GM19372 (cell line): Measurements from ENCODE around the gene PKN1.
"Not testable (repeated sequence)": the region's sequence is repeated elsewhere in the genome, so short reads cannot be mapped to it uniquely, and the experiment has no call there.

Experiments
- ATAC-seq: cut with Tn5 transposase; IDR thresholded peaks from one replicate; pipeline ENCODE4 v1.9.1; 2021; ENCODE audit warnings: mild to moderate bottlenecking, low read depth, moderate library complexity; ENCODE audit not compliant: unreplicated experiment

PKN1 gene

DNA sequence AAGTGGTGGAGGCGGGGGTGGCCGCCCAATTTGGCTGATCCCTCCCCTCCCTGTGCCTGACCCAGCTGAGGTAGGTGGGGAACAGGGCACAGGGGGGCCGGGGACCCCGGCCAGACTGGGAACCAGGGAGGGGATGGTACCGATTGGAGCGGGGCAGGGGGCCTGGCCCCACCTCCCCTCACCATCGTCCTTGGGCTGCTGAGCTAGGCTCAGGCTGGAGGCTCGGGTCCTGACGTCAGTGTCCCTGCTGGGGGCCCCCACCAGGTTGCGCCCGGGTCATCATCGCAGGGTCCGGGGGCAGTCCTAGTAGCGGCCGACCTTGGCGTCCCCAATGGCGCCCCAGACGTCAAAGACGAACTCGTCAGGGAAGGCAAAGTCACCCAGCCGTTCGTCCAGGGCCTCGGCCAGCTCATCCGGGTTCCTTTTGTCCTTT is 45.0 kb downstream of the PKN1 start:
- no peak for ATAC-seq

DNA sequence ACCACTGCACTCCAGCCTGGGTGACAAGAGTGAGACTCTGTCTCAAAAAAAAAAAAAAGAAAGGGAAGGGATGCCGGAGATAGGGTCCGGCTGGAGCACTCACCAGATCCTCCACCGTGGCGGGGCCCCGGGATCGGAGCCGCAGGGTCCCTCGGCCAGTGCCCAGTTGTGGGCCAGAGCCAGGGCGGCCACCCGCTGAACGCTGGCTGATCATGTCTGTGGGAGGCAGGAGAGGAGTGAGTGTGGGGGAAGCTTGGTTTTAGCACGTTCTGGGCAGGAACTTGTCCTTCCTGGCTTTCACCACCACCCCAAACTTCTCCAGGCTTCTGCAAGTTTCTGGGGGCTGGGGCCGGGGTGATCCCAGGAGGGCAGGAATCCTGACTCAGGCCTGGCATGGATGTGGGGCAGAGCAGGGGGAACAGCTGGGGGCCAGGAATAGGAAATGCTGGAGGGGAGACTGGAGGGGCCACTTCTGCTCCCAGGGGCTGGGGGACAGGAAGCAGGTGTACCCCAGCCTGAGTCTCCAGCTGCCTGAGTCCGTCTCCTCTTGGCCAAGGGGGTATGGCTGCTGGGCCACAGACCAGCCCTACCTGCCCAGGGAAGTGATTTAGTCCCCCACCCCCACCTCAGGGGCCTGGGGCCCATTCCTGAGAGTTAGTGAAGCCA is 46.3 kb downstream of the PKN1 start:
- no peak for ATAC-seq

DNA sequence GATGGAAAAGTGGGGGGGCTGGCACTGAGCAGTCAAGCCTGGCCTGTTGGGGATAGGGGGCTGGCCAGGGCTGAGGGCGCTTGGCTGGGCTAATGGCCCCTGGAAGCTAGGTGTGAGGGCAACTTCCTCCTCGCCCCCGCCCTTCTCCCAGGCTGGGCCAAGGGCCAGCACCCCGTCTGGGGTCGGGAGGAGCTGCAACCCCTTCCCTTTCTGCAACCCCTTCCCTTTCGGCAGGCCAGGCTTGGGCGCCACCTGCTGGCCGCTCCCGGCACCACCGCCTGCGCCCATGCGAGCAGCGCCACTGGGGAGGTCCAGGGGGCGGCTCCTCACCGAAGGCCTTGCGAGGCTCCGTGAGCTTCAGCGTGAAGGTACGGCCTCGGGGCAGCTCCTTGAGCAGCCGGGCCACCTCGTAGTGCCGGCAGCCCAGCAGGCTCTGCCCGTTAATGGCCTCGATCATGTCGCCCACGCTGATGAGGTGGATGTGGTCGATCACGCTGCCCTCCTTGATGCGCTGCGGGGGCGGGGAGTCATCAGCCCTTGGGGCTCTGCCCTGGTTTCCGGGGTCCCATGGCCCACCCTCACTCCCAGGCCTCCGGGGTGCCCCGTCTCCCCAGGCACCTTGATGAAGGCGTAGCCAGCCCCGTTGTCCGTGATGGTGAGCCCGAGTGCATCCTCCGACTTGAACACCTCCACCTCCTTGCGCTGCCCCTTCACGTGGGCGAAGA is 47.0 kb downstream of the PKN1 start:
- ATAC-seq: no peak

DNA sequence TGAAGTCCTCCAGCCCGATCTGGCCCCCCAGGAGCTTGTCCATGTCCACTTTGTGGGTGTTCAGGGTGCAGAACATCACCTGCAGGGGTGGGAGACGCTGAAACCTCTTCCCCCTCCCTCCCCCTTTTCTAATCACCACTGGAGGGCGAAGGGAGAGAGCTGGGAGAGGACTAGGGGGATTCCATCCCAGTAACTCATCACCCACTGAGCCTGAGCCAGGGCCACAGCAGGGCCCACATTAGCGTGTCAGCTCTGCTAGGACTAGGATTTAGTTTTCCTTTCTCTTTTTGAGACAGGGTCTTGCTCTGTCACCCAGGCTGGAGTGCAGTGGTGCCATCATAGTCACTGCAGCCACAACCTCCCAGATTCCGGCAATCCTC is 47.6 kb downstream of the PKN1 start:
- no peak for ATAC-seq

DNA sequence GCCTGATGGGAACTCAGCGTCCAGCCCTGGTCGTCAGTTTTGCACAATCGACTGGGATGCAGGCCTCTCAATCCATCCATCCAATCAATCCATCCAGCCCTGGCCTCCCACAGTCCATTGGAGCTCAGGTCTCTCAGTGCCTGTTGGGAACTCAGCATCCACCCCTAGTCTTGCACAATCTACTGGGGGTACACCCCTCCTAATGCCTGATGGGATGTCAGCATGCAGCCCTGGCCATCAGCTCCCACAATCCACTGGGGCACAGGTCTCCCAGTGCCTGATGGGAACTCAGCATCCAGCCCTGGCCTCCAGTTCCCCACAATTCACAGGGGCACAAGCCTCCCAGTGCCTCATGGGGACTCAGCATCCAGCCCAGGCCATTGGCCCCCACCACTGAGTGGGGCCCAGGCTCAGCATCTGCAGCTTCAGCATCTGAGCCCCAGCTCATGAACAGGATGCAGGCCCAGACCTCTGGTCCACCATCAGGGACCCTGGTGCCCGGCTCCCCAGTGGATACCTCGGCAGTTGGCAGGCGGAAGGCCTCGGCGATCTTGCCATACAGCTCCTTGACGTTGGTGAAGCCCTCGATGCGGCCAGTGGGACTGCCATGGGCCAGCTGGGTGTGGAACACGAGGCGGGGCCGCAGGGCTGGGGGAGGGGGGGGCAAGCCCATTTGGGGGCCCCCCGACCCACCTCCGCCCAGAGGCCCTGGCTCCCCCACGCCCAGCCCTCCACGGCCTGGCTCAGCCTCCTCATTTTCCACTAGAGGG is 49.3 kb downstream of the PKN1 start:
- no peak for ATAC-seq

DNA sequence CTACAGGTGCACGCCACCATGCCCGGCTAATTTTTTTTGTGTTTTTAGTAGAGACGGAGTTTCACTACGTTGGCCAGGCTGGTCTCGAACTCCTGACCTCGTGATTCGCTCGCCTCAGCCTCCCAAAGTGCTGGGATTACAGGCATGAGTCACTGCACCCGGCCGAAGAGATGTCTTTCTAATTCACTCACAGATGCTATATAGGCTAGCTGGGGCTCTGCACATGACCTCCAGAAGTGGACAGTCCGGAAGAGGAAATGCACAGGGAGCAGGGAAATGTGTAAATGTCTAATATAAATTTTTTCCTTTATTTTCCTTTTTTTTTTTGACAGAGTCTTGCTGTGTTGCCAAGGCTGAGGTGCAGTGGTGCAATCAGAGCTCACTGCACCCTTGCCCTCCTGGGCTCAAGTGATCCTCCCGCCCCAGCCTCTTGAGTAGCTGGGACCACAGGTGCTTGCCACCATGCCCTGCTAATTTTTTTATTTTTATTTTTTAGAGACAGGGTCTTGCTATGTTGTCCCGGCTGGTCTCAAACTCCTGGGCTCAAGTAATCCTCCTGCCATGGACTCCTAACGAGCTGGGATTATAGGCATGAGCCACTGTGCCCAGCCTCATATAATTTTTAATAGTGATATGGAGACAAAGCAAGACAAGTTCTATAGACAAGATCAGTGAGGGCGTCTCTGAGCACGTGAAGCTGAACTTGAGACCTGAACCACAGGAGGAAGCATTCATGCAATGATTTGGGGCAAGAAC is 54.4 kb downstream of the PKN1 start:
- ATAC-seq: no peak

DNA sequence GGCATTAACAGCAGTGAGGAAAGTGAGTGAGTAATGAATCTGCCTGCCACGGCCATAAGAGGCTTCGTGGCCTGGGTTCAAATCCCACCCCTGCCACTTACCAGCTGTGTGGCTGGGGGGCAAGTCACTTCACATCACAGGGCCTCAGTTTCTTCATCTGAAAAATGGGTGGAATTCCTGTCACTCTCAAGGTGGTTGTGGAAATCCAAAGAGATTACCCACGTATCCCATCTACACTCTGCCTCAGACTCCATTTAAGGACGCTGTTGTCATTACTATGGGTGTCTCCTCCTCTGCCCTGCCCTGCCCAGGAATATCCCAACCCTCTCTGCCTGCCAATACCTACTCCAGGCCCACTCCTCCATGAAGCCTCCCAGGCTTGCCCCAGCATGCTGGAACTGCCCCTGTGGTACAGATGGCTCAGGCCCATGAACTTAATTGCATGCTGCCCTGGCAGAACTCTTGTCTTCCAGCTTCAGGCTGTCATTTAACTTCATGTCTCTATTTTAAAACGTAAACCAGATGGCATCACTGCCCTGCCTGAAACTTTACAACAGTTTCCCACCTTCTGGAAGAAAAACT is 59.7 kb downstream of the PKN1 start:
- ATAC-seq: no peak

DNA sequence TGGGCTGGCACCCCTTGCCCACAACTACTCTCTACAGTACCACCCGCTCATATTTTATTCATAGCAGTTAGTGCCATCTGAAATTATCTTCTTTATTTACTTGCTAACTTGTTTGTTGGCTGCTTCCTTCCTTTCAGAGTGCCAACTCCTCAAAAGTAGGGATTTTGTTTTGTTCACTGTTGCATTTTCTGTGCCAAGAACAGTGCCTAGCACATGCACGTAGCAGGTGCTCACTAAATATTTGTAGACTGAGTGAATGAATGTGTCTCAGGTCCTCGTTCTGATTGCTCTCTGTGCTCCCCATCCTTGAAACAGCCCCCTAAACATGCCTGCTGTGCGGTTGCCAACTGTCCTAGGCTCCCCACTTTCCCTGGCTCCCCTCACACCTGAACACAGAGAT is 61.3 kb downstream of the PKN1 start:
- no peak for ATAC-seq

DNA sequence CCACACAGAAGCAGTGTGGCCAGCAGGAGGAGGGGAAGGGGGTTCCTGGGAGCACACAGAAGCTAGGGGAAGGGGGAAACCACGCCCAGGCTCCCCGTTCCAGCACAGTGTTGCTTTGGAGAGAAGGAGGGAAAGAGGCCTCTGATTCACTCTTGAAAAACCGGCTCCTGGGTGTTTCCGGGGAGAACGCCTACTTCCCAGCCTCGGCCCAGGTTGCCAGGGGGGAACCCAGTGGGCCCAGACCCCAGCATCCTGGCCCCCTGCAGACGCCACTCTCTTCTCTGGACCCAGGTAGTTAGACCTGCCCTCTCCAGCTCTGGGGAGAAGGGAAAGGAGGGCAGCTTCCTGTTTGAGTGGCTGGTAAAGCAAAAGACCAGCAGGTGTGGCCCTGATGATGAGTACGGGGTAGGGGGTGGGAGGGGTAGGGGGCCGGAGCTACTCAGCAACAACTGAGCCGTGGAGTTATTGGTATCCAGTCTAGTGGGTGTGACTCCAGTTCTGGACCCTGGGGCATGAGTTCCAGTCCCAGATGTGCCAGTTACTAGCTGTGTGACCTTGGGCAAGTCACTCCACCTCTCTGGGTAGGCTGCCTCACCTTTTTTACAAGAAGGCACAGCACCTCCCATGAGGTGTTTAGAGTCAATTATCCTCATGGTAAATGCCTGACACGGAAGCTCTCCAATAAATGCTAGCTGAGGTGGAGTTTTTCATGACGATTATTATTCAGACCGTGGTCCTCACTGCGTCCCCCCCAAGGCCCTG is 62.0 kb downstream of the PKN1 start:
- ATAC-seq: no peak

DNA sequence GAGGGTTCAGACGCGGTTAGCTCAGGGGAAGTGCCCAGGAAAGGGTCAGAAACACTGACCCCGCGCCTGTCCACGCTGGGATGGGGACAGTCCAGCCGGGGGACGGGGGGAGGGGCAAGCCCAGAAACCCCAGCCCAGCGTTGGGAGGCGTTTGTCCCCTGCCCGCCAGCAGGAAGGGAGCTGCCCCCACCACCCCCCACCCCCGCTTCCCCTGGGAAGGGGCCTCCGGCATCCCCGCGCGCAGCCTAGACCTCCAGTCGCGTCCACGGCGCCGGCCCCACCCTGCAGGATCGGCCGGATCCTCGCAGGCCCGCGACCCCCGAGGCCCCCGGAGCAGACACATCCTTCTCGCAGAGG is 62.5 kb downstream of the PKN1 start:
- no peak for ATAC-seq

DNA sequence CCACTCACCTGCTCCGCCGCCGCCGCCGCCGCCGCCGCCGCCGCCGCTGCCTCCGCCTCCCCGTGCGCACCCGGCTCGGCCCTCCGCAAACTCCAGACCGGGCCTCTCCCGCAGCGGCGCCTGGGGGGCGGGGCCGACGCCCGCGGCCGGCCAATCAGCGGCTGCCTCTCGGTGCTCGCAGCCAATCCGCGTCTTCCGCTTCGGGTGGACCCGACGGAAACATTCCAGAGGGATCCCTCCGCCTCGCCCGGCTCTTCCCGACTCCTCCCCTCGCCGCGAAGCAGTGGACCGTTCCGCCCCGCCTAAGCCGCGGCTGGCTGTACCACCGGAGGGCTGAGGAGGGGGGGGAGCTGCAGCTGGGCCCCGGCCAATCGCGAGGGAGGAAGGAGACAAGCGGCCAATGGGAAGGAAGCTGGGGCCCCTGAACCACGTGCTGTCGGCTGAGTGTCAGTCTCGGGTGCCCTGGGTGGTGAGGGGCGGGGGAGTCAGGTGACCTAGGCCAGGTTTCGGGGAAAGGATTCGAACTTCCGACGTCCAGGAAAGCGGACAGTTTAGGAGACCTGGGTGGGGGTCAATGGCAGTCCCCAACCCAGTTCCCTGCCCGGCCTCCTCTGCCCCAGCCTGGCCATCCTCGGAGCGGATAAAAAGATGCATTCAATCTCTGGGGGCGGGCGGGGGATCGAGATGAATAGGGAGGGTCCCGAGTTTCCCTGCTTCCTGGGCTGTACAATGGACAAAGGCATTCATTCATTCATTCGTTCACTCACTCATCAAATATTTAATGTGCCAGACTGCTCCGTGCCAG is 63.1 kb downstream of the PKN1 start, which contains the start of gene GIPC1:
Gene GIPC1 (minus strand): TSS at position 99 of the 805 bp plus-strand sequence. CDS start 13,151 bp downstream, outside the sequence.
- ATAC-seq: peak; percentile 70

DNA sequence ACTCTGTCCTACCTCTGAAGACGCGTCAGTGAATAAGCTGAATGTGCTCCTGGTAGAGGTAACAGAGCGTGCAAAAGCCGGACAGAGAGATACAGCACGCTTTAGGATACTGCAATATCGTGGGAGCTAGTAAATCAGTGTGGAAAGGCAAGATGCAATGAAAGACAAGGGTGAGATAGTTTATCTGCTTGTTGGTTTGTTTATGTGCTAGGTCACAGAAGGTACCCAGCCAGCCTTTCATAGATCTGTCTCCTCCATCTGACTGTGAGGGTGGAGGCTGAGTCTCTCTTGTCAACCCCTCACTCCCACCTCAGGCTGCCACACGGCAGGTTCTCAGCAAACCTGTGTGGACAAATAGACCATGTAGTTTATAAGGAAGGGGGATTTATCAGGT is 63.7 kb downstream of the PKN1 start:
- ATAC-seq: no peak

DNA sequence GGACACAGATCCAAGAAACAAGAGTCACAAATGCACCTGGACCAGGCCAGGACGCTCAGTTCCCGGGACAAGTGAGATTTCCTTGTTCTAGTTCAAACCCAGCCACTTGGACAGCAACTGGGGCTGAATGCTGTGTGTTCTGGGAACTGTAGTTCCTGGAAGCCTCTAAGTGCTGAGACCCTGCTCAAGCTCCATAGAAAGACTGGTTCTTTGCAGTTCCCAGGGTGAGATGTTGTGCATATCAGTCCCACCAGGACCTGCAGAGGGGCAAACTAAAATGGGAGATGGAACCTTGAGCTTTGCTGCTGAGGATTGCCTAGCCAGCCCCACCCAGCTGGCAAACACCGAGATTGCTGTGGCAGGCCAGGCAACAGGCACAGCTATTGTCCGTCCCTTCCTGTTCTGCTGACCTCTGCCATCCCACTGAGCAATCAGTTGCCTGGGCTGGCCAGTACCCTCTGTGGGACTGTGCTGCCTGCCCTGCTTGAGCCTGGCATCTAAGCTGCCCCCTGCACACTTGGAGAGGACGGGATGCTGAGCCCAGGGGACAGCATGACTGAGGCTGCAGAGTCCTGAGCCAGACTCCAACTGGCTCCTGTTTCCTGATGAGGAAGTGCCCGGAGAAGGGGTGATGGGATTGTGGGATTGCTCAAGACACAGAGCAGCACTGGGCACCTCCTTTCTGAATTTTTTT is 64.3 kb downstream of the PKN1 start:
- no peak for ATAC-seq

DNA sequence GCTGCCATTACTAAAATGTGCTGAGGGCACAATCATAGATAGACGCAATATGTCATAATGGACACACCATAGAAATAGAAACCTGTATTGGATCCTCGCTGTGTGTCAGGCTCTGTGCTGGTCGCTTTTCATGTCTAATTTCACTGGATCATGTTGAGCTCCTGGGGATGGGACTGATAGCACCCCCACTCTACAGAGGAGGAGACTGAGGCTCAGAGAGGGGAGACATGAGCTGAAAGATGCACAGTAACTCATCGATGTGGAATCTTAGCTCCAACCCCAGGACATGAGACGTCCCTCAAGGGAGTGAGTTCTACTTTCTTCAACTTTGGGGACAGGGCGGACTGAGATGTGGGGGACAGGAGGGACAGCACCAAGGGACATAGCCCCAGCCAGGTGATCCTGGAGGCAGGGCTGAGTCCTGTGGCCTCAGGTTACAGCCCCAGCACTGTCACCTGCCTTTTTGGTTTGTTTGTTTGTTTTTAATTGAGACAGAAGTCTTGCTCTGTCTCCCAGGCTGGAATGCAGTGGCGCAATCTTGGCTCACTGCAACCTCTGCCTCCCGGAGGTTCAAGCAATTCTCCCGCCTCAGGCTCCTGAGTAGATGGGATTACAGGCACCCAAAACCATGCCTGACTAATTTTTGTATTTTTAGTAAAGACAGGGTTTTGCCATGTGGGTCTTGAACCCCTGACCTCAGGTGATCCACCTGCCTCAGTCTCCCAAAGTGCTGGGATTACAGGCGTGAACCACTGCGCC is 69.4 kb downstream of the PKN1 start:
- no peak for ATAC-seq

DNA sequence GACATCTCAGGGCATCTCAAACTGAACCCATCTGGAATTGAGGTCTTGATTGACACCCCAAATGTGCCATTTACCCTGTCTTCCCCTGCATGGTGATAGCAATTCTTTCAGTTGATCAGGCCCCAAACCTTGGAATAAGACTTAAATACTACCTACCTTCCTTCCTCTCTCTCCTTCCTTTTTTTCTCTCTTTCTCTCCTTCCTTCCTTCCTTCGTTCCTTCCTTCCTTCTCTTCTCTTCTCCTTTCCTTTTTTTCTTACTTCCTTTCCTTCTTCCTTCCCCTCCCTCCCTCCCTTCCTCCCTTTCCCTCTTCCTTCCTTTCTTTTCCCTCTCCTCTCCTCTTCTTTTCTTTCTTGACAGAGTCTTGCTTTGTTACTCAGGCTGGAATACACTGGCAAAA is 70.2 kb downstream of the PKN1 start:
- no peak for ATAC-seq

DNA sequence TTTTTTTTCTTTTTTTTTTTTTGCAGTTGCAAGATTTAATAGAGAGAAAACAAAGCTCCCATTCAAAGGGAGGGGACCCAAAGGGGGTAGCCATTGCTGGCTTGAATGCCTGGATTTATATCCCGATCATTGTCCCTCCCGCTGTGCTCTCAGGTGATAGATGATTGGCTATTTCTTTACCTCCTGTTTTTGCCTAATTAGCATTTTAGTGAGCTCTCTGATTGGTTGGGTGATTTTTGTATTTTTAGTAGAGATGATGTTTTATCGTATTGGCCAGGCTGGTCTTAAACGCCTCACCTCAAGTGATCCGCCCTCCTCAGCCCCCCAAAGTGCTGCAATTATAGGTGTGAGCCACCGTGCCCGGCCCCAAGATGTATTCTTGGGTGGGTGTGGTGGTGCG is 71.5 kb downstream of the PKN1 start:
- ATAC-seq: not testable (repeated sequence)

DNA sequence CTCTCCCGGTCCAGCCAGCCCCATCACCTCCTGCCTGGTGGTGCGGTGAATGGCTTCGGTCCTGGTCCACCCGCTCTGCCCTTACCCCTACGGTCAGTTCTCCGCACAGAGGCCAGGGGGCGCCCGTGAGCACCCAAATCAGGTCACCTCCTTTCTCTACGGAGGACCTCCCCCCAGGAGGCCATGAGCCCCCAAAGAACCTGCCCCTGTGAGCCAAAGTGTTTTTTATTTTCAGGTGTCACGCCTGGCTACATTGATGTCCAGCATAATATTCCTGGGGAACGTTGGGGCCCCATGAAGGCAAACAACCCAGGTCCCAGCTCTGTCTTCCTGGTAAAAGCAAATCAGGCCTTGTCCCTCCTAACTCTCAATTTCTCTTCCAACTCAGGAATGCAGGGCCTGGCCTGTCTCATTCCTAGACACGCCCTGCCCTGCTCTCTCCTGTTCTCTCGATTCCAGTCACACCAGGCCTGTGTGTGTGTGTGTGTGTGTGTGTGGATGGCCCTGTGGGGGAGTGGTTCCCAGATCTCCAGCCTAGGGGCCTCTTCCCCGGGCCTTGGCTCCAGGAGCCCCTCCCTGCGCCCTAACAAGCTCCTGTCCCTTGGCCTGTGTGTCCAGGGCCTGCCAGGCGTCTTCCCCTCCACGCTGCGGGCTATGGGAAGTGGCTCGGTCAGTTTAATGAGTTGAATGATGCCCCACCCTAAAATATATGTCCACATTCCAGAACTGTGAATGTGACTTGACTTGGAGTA is 72.6 kb downstream of the PKN1 start:
- ATAC-seq: no peak
